Type B pancreatic cell (in vitro differentiated cells): Measurements from ENCODE around the gene ADARB1. TPM values are rescaled to one million over a fixed set of nuclear protein-coding genes. Genes with fewer than 3 reads are reported as not detected.
A peak's percentile ranks its signal among the peaks of the same experiment; 100 is the strongest.
"Not testable (repeated sequence)": the region's sequence is repeated elsewhere in the genome, so short reads cannot be mapped to it uniquely, and the experiment has no call there.

ENCODE experiments used
- DNase-seq: peaks from one replicate; pipeline ENCODE4 v3.0.0; 2021; ENCODE audit warnings: mixed read lengths; ENCODE audit not compliant: unreplicated experiment; ENCODE audit errors: extremely low spot score
- H3K27ac Mint-ChIP-seq: 2 replicates; pipeline ENCODE4 v1.8.0; 2021; ENCODE audit warnings: mild to moderate bottlenecking, mixed read lengths
- H3K27me3 Mint-ChIP-seq: 2 replicates; pipeline ENCODE4 v1.8.0; 2021; ENCODE audit warnings: mixed read lengths
- H3K36me3 Mint-ChIP-seq: 2 replicates; pipeline ENCODE4 v1.8.0; 2021; ENCODE audit warnings: mixed read lengths
- H3K4me1 Mint-ChIP-seq: one replicate; pipeline ENCODE4 v1.8.0; 2021; ENCODE audit warnings: mixed read lengths; ENCODE audit not compliant: unreplicated experiment
- H3K4me3 Mint-ChIP-seq: 2 replicates; pipeline ENCODE4 v1.8.0; 2021; ENCODE audit warnings: mild to moderate bottlenecking, mixed read lengths
- H3K9me3 Mint-ChIP-seq: 2 replicates; pipeline ENCODE4 v1.8.0; 2021; ENCODE audit warnings: mixed read lengths
- total RNA-seq: library from RNA; stranded (reverse); gene quantifications from 2 replicates; pipeline ENCODE4 v1.2.1, GENCODE V29; 2021; ENCODE audit warnings: low replicate concordance
- TF ChIP-seq, protein P1 (sequence below): fragments of 200-600 bp; sonication (generic); conservative IDR thresholded peaks from 2 replicates; pipeline ENCODE4 v1.5.0; 2021; ENCODE audit warnings: antibody characterized with exemption, mild to moderate bottlenecking

ADARB1 gene
- total RNA-seq, 1 donor from 2014 or later, result 20.7 TPM

DNA sequence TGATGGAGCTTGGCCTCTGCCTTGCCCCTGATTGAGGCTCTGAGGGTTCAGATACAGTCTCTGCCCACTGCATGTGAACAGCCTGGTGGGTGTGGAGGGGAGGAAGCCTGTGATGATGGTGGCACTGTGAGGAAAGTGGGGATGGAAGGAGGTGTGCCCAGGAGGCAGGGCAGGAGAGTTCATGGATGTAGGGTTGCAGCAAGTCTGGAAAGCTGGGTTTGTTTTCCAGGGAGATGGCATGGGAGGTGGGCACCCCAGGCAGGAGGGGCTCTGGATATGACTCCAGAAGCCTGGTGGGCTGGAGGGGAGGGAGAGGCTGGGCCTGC is 63.2 kb downstream of the ADARB1 start:
- no peaks in the 10 kb centered on the region for H3K36me3 Mint-ChIP-seq
- no peaks in the 10 kb centered on the region for H3K9me3 Mint-ChIP-seq
- TF ChIP-seq, protein P1, sequence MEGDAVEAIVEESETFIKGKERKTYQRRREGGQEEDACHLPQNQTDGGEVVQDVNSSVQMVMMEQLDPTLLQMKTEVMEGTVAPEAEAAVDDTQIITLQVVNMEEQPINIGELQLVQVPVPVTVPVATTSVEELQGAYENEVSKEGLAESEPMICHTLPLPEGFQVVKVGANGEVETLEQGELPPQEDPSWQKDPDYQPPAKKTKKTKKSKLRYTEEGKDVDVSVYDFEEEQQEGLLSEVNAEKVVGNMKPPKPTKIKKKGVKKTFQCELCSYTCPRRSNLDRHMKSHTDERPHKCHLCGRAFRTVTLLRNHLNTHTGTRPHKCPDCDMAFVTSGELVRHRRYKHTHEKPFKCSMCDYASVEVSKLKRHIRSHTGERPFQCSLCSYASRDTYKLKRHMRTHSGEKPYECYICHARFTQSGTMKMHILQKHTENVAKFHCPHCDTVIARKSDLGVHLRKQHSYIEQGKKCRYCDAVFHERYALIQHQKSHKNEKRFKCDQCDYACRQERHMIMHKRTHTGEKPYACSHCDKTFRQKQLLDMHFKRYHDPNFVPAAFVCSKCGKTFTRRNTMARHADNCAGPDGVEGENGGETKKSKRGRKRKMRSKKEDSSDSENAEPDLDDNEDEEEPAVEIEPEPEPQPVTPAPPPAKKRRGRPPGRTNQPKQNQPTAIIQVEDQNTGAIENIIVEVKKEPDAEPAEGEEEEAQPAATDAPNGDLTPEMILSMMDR, result no peak
- H3K4me3 Mint-ChIP-seq, result no peak overlapping the region
- H3K4me1 Mint-ChIP-seq, result peaks cover 20% of the 10 kb centered on the region
- DNase-seq, result no peak
- H3K27ac Mint-ChIP-seq, result no peak overlapping the region
- H3K27me3 Mint-ChIP-seq, result no peaks in the 10 kb centered on the region

GRCh38 chr21:45138199-45139002 is 64.0 kb downstream of the ADARB1 start:
- Mint-ChIP-seq H3K27me3 (no peaks in the 10 kb centered on the region), H3K4me1 (peaks cover 15% of the 10 kb centered on the region), H3K4me3 (no peak overlapping the region), H3K9me3 (no peaks in the 10 kb centered on the region), H3K27ac (peak overlapping the region; percentile 18), H3K36me3 (no peaks in the 10 kb centered on the region)
- no peak for DNase-seq
- TF ChIP-seq, protein P1, result peak; percentile 85

- H3K27ac Mint-ChIP-seq, H3K4me3 Mint-ChIP-seq, DNase-seq, H3K36me3 Mint-ChIP-seq, H3K27me3 Mint-ChIP-seq, H3K9me3 Mint-ChIP-seq: not testable (repeated sequence)
- H3K4me1 Mint-ChIP-seq, result peaks cover 15% of the 10 kb centered on the region
Observed at GRCh38 chr21:45139003-45139360, 64.6 kb downstream of the ADARB1 start.

GRCh38 chr21:45139473-45139872 is 65.1 kb downstream of the ADARB1 start:
- Mint-ChIP-seq H3K27ac (no peak overlapping the region), H3K9me3 (no peaks in the 10 kb centered on the region), H3K4me1 (peaks cover 15% of the 10 kb centered on the region), H3K27me3 (no peaks in the 10 kb centered on the region), H3K4me3 (no peak overlapping the region), H3K36me3 (no peaks in the 10 kb centered on the region)
- TF ChIP-seq, protein P1, result no peak
- no peak for DNase-seq

- TF ChIP-seq, protein P1, result peak; percentile 91
- Mint-ChIP-seq H3K4me1 (peaks cover 15% of the 10 kb centered on the region), H3K27me3 (no peaks in the 10 kb centered on the region), H3K36me3 (no peaks in the 10 kb centered on the region), H3K9me3 (no peaks in the 10 kb centered on the region), H3K27ac (peak overlapping the region; percentile 13), H3K4me3 (no peak overlapping the region)
- peak; percentile 79 for DNase-seq
Observed at GRCh38 chr21:45140346-45140940, 66.1 kb downstream of the ADARB1 start.

DNA sequence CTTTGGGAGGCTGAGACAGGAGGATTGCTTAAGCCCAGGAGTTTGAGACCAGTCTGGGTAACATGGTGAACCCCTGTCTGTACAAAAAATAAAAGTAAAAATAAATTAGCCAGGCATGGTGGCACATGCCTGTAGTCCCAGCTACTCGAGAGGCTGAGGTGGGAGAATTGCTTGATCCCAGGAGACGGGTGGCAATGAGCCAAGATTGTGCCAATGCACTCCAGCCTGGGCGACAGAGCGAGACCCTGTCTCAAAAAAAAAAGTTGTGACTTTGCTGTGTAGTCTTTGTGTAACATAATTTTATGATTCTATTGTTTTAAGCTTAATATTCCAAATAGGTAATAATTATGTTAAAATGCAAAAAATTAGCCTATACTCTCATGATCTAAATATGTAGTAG is 66.6 kb downstream of the ADARB1 start:
- H3K4me1 Mint-ChIP-seq, result peaks cover 15% of the 10 kb centered on the region
- DNase-seq, H3K9me3 Mint-ChIP-seq: not testable (repeated sequence)

More for the DNA sequence above, 66.6 kb downstream of the ADARB1 start:
- H3K27ac Mint-ChIP-seq, H3K36me3 Mint-ChIP-seq, H3K4me3 Mint-ChIP-seq, H3K27me3 Mint-ChIP-seq: not testable (repeated sequence)
